Measurements from ENCODE around the gene TBC1D7. TPM values are rescaled to one million over a fixed set of nuclear protein-coding genes. Genes with fewer than 3 reads are reported as not detected.

The TBC1D7 gene
- total and polyA plus RNA-seq, 2 of the 4 experiments (the other 2 are of a cell fraction) = 14.3 to 22.6 TPM

- Histone ChIP-seq H3K27me3 (ENCODE audit: control insufficient read depth, insufficient read depth, low read length) (no peaks in the 10 kb centered on the region), H4K8ac (ENCODE audit: low read depth in 2 of 2, low read length in 2 of 2) (peak overlapping the region; percentile 83 to 97; a peak in 3 of 4 replicates), H2BK15ac (ENCODE audit: low read depth, low read length) (no peak overlapping the region), H3K14ac (replicated peaks; ENCODE audit: low read depth, low read length) (peak overlapping the region; percentile 83), H3K18ac (ENCODE audit: low read depth, low read length) (no peak overlapping the region), H4K5ac (ENCODE audit: low read depth, low read length) (no peak overlapping the region), H3K4me1 (ENCODE audit: control insufficient read depth, insufficient read depth, low read length) (no peaks in the 10 kb centered on the region; the same call in none of the 2 replicates), H2BK20ac (ENCODE audit: low read depth, low read length) (no peak overlapping the region), H3K9me1 (ENCODE audit: insufficient read depth, low read length) (no peaks in the 10 kb centered on the region), H3K4ac (ENCODE audit: low read depth, low read length) (peak overlapping the region; percentile 91), H3K4me3 (ENCODE audit: insufficient read depth, low read depth, low read length) (peak overlapping the region; percentile 87), H3K4me2 (ENCODE audit: low read depth, low read length) (peak overlapping the region; percentile 84), H3K27ac (ENCODE audit: insufficient read depth, low read length) (peak overlapping the region; percentile 82), H2AFZ (replicated peaks; ENCODE audit: low read length, poor library complexity) (peak overlapping the region; percentile 98), H2AK9ac (replicated peaks; ENCODE audit: low read depth, low read length, poor library complexity) (no peak overlapping the region), H4K91ac (ENCODE audit: insufficient read depth, low read depth, low read length) (no peak overlapping the region), H2AK5ac (ENCODE audit: low read depth, low read length) (no peak overlapping the region; the same call in 1 of the 2 replicates), H3K56ac (ENCODE audit: extremely low read depth, insufficient read depth, low read length) (peak overlapping the region; percentile 81; the same call in 1 of the 2 replicates), H3K23ac (ENCODE audit: low read depth, low read length) (peak overlapping the region; percentile 94; the same call in 1 of the 2 replicates), H3K9me3 (ENCODE audit: control insufficient read depth, insufficient read depth, low read length) (no peaks in the 10 kb centered on the region), H2BK5ac (ENCODE audit: low read depth, low read length, poor library complexity, severe bottlenecking) (peak overlapping the region; percentile 78), H2BK120ac (ENCODE audit: low read depth, low read length) (no peak overlapping the region), H3K36me3 (ENCODE audit: control insufficient read depth, insufficient read depth, low read length) (peaks cover 5% of the 10 kb centered on the region), H3K79me1 (ENCODE audit: low read depth in 1 of 2, low read length in 2 of 2) (peaks cover 4 to 15% of the 10 kb centered on the region in 2 experiments), H4K20me1 (ENCODE audit: insufficient read depth, low read length) (no peaks in the 10 kb centered on the region), H3K9ac (ENCODE audit: low read depth, low read length) (peak overlapping the region; percentile 91)
- WGBS, 2 experiments (ENCODE audit: extremely low coverage in 2 of 2, insufficient read length in 1 of 2) = no CpG with 5 or more reads among the region's 10 CpGs
- ATAC-seq (ENCODE audit: low read depth) (no peak; the same call in none of the 2 replicates), DNase-seq (no peak)
- in situ Hi-C loops (cut with MboI; ENCODE audit: low sequenced_read_pairs) (no loop called here), dilution Hi-C loops (cut with HindIII; ENCODE audit: low sequenced_read_pairs, unreplicated experiment) (no loop called here), intact Hi-C loops (cut with micrococcal nuclease) (loop anchor here (1.0 to 2.0 kb wide), 3 partner anchors 17 to 132 kb away; no protein-coding TSS in a partner anchor)
- CTCF ChIA-PET = interaction anchor here (1.2 to 1.3 kb wide), 2 partner anchors 13 to 133 kb away, joined by 3 to 4 read pairs; no protein-coding TSS in a partner anchor
- no TSS peak for BruUV-seq (replicated peaks)
- TF ChIP-seq NFE2L2 (IDR thresholded peaks at IDR 0.05; ENCODE audit: low read depth, low read length) (no peak), SMC3 (IDR thresholded peaks at IDR 0.05; ENCODE audit: low read depth, low read length) (no peak), ELK1 (IDR thresholded peaks at IDR 0.05; ENCODE audit: borderline replicate concordance, low read depth, low read length) (no peak), CTCF (conservative IDR thresholded peaks at IDR 0.05; ENCODE audit: low read depth, low read length) (no peak), FOS (IDR thresholded peaks at IDR 0.05; ENCODE audit: low read depth, low read length) (no peak), MAZ (IDR thresholded peaks at IDR 0.05; ENCODE audit: borderline replicate concordance, low read depth, low read length) (no peak), CEBPB (IDR thresholded peaks at IDR 0.05; ENCODE audit: low read depth, low read length) (no peak), RCOR1 (IDR thresholded peaks at IDR 0.05; ENCODE audit: insufficient replicate concordance, low read length) (no peak), RFX5 (IDR thresholded peaks at IDR 0.05; ENCODE audit: low read depth, low read length) (no peak), RAD21 (IDR thresholded peaks at IDR 0.05; ENCODE audit: low read length) (no peak), CHD1 (IDR thresholded peaks at IDR 0.05; ENCODE audit: low read depth, low read length) (no peak)
- POLR2A ChIA-PET (ENCODE audit: unreplicated experiment) = no interaction called here
Observed at GRCh38 chr6:13327691-13328075, 654 bp downstream of the TBC1D7 start.
